Right renal pelvis (tissue), 4 donors: Measurements from ENCODE around the gene ASGR2. TPM values are rescaled to one million over a fixed set of nuclear protein-coding genes. Genes with fewer than 3 reads are reported as not detected.
"Not testable (repeated sequence)": the region's sequence is repeated elsewhere in the genome, so short reads cannot be mapped to it uniquely, and the experiment has no call there.

ENCODE experiments used
- DNase-seq, 4 donors: peaks; one replicate each; pipeline ENCODE4 v3.0.0-alpha.2; 2013; ENCODE audit warnings: low read depth in 4 of 4, low spot score in 3 of 4, missing footprints in 1 of 4
- polyA plus RNA-seq, 4 donors: library from polyadenylated mRNA; unstranded; fragments of 120-200 nt; gene quantifications; one replicate each; pipeline ENCODE4 v1.2.1, GENCODE V29; 2013; ENCODE audit not compliant: insufficient read length in 4 of 4

Gene ASGR2
- polyA plus RNA-seq, 4 donors = 0.91 to 2.5 (median 1.7) TPM

- DNase-seq = no peak
These were observed 12.2 kb downstream of the ASGR2 start for GRCh38 chr17:7102421-7102820.

DNA sequence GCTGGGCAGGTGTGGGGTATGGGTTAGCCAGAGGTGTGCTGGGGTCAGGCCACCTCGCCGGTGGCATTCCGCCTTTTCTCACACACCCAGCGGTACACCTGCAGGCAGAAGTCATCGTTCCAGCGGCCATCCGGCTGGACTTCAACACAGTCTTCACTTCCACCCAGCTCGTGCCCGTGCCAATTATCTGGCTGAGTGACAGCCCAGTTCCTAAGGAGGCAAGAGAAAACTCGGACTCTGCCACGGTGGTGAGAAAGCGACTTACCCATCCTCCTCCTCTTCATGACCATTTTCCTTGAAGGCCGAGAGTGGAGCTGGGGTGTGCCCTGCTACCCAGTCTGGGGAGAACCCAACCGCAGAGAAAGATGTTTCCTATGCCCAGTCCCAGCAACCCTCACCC, 13.1 kb downstream of the ASGR2 start:
- DNase-seq = no peak

- not testable (repeated sequence) for DNase-seq
These were observed 13.8 kb downstream of the ASGR2 start for GRCh38 chr17:7100641-7101379.

GRCh38 chr17:7098802-7099459, 15.7 kb downstream of the ASGR2 start:
- no peak for DNase-seq

DNA sequence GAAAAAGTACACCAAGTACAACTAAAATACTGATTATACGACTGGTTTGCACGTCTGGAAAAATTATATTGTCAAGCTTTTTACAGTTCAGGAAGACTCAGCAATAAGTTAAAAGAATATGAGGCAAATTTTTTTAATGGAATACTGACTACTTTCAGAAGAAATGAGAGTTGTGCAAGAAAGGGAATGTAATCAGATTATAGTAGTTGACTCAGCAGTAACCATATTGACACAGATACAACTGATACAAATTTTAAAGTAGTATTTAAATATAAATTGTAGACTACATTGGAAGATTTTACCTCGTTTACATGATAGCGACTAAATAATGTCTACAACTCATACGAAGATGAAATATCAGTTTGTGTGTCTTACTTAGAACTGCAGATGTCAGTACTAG, 16.7 kb downstream of the ASGR2 start:
- no peak for DNase-seq

GRCh38 chr17:7095625-7096024, 19.0 kb downstream of the ASGR2 start:
- DNase-seq = no peak

GRCh38 chr17:7094652-7095019, 20.0 kb downstream of the ASGR2 start:
- DNase-seq = no peak

GRCh38 chr17:7091311-7092005, 23.2 kb downstream of the ASGR2 start:
- not testable (repeated sequence) for DNase-seq

GRCh38 chr17:7089570-7089969, 25.1 kb downstream of the ASGR2 start:
- not testable (repeated sequence) for DNase-seq

GRCh38 chr17:7088442-7088841, 26.2 kb downstream of the ASGR2 start:
- DNase-seq = not testable (repeated sequence)

GRCh38 chr17:7084088-7084487, 30.5 kb downstream of the ASGR2 start:
- DNase-seq = no peak

GRCh38 chr17:7083592-7083991, 31.0 kb downstream of the ASGR2 start:
- no peak for DNase-seq

GRCh38 chr17:7081341-7082062, 33.1 kb downstream of the ASGR2 start:
- no peak for DNase-seq

GRCh38 chr17:7080456-7081041, 34.1 kb downstream of the ASGR2 start:
- no peak for DNase-seq

DNA sequence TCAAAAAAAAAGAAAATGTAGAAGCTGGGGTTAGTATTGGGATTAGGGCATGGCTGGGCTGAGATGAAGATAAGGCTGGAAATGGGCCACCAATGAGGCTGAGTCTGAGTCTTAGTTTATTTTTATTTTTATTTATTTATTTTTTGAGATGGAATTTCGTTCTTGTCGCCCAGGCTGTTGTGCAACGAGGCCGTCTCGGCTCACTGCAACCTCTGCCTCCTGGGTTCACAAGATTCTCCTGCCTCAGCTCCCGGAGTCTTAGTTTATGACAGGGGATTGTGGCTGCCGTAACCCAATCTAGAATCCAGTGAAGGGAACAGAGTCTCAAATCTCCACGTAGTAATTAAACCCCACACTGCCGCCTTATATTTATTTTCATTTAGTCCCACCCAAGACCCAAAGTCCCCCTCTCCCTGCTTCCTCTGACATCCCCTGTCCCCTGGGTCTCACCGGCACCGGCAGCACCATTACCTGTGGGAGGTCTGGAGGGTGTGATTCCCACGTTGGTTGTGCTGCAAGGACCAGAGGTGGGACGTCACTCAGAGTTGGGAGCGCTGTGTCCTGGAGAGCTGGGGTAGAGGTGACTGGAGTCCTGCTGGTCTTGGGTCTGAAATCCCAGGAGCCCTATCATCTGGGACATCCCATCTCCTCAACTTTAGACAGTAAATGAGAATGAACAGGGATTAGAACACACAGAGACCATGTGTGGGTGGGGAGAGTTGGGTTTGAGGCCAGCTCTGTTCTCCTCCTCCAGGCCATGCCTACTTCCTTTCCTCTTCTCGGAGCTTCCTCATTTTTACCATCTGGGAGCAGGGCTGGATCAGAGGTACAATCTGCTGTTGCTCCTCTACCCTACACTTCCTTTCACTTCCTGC, 34.8 kb downstream of the ASGR2 start, which contains the start of gene CLEC10A:
TSS of gene CLEC10A (minus strand) at position 671 of the 875 bp plus-strand sequence. CDS start 1,439 bp downstream, outside the sequence.
- DNase-seq = no peak

DNA sequence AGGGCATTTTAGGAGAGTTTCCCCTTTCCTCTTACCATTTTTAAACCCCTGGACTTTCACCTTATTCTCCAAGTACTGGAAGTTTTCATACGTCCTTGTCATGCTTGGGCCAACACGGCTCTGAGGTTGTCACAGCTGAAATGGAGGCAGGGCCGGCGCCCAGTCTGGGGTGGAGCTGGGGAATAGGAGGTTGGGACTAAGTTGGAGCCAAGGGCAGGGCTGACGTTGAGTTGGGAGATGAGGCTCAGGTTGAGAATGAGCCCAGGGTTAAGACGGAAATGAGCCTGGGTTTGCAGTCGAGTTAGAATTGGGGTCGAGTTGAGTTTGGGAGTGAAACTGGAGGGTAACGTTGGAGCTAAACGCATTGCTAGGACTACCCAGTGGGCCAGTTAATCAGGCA, 35.9 kb downstream of the ASGR2 start:
- DNase-seq = no peak

DNA sequence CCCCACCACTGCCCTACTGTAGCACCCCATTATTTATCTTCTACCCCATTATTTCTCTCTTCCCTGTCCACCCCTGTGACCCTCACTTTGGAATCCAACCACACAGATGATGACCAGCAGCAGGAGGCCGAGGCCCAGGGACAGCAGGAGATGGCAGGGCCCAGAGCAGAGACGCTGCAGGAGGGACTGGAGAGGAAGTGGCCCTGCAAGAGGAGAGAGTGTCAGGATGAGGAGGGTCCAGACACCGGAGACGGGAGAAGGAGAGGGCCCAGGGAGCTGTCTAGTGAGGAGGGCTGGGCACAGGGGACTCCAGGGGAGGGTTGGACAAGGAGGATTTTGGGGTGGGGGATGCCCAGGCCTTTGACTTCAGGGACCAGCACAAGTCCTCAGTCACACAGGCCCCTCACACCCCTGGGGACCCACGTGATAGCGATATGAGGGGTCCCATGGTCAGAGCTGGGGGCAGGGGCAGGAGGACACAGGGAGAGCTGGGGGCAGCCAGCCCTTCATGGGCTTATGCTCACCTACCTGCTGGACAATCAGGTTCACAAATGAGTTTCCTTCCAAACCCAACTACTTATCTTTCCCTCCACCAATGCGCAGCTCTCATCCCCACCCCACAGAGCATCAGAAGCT, 36.6 kb downstream of the ASGR2 start:
- DNase-seq = no peak

GRCh38 chr17:7074931-7075330, 39.7 kb downstream of the ASGR2 start:
- DNase-seq = no peak

DNA sequence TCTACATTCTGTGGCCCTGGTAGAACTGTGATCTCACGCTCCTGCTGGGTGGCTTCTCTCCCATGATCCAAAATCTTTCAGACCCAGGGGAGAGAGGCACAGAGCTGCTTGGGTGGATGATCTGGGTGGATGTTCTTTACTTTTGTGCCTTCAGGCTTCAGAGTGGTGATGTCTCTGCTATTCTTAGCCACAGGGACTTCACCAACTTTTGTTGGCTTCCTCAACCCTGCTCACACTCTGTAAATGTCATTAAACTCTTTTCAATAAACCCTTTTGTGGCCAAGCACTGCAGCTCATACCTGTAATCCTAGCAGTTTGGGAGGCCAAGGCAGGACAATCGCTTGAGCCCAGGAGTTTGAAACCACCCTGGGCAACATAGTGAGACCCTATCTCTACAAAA, 42.2 kb downstream of the ASGR2 start:
- no peak for DNase-seq
